Measurements from ENCODE around the gene FLNC. TPM values are rescaled to one million over a fixed set of nuclear protein-coding genes. Genes with fewer than 3 reads are reported as not detected.

Gene FLNC
- total RNA-seq, 1 donor from 2014 or later = 6.7 TPM

DNA sequence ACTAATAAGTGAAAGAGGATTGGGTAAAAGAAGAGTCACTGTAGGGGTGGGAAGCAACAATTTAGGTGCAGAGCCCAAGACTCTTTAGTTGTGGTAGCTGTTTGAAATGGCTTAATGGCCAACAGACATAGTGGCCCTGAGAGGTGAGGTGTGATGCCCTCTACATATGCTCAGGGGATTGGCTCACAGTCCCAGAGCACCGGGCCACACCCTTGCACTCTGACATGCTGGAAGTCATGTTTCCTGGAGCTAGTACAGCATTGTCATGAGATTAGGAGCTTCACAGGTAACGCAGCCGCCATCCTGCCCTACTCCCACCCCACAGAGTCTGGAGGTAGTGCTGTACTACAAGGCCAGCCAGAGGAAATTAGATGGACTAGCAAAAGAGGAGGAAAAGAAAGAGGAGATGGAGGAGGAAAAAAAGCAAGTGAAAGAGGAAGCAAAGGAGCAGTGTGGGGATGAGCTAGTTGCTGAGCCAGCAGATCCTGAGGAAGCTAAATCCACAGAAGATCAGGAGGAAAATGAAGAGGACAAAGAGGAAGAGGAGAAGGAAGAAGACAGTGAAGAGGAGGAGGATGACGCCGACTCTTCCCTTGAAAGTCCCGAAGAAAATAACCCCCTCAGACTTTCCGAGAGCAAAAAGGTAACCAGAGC, 14.8 kb upstream of the FLNC start:
- peaks cover 20% of the 10 kb centered on the region for H3F3A ChIP-seq (ENCODE audit: low read depth)
- H3K36me3 ChIP-seq = no peaks in the 10 kb centered on the region
- TF ChIP-seq EZH2phosphoT487 (IDR thresholded peaks at IDR 0.05) (no peak), EZH2 (IDR thresholded peaks at IDR 0.05) (no peak), CTCF (IDR thresholded peaks at IDR 0.05) (no peak)
- H3K9me3 Mint-ChIP-seq = no peaks in the 10 kb centered on the region
- H2AFZ ChIP-seq (replicated peaks) = no peak overlapping the region
- H3K4me3 ChIP-seq = no peak overlapping the region
- H3K79me2 ChIP-seq (ENCODE audit: low read depth) = no peaks in the 10 kb centered on the region
- peaks cover 17% of the 10 kb centered on the region for H4K20me1 ChIP-seq (ENCODE audit: low read depth)
- H3K27ac ChIP-seq = no peak overlapping the region
- no peaks in the 10 kb centered on the region for H3K27me3 Mint-ChIP-seq (ENCODE audit: insufficient read depth, low read depth)
- H3K27me3 ChIP-seq = no peaks in the 10 kb centered on the region
- peaks cover 27% of the 10 kb centered on the region for H3K4me1 ChIP-seq
- H3K4me1 Mint-ChIP-seq = no peaks in the 10 kb centered on the region
- no peak overlapping the region for H3K4me2 ChIP-seq
- H3K9ac ChIP-seq = no peak overlapping the region
- H3K27ac Mint-ChIP-seq = no peak overlapping the region
- DNase-seq (ENCODE audit: low spot score) = no peak
- H3K36me3 Mint-ChIP-seq = peaks cover 6% of the 10 kb centered on the region
- H3K9me3 ChIP-seq (ENCODE audit: low read depth) = no peaks in the 10 kb centered on the region
- no peak overlapping the region for H3K4me3 Mint-ChIP-seq

GRCh38 chr7:128818694-128819093, 11.5 kb upstream of the FLNC start:
- no peak overlapping the region for H3K4me2 ChIP-seq
- Mint-ChIP-seq H3K36me3 (peaks cover 6% of the 10 kb centered on the region), H3K27me3 (ENCODE audit: insufficient read depth, low read depth) (no peaks in the 10 kb centered on the region), H3K9me3 (no peaks in the 10 kb centered on the region), H3K4me1 (no peaks in the 10 kb centered on the region), H3K27ac (no peak overlapping the region), H3K4me3 (no peak overlapping the region)
- no peaks in the 10 kb centered on the region for H3K79me2 ChIP-seq (ENCODE audit: low read depth)
- peaks cover 5% of the 10 kb centered on the region for H3F3A ChIP-seq (ENCODE audit: low read depth)
- H2AFZ ChIP-seq (replicated peaks) = no peak overlapping the region
- no peaks in the 10 kb centered on the region for H3K36me3 ChIP-seq
- H4K20me1 ChIP-seq (ENCODE audit: low read depth) = no peaks in the 10 kb centered on the region
- TF ChIP-seq EZH2phosphoT487 (IDR thresholded peaks at IDR 0.05) (no peak), EZH2 (IDR thresholded peaks at IDR 0.05) (no peak), CTCF (IDR thresholded peaks at IDR 0.05) (no peak)
- DNase-seq (ENCODE audit: low spot score) = no peak
- H3K9ac ChIP-seq = no peak overlapping the region
- H3K27ac ChIP-seq = no peak overlapping the region
- no peak overlapping the region for H3K4me3 ChIP-seq
- peaks cover 12% of the 10 kb centered on the region for H3K4me1 ChIP-seq
- H3K27me3 ChIP-seq = no peaks in the 10 kb centered on the region
- H3K9me3 ChIP-seq (ENCODE audit: low read depth) = no peaks in the 10 kb centered on the region

DNA sequence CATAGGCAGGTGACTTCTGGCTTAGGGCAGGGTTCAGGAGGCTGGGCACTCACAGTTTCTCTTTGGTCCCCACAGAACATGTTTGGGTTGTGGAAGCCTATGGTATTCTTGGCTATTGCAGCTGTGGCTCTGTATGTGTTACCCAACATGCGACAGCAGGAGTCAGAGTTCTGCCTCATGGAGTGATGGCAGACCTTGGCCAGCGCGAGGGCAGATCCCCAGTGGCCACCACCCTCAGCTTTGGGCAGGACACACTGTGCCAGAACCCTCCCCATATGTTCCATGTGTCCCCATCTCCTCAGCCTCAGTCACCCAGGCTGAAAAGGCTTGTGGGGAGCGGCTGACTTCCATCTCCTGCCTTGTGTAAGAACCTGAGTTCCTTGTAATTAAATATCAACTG, 8.5 kb upstream of the FLNC start:
- no peak overlapping the region for H3K9ac ChIP-seq
- H2AFZ ChIP-seq (replicated peaks) = no peak overlapping the region
- H3K4me2 ChIP-seq = no peak overlapping the region
- no peaks in the 10 kb centered on the region for H3K4me1 Mint-ChIP-seq
- no peak overlapping the region for H3K27ac Mint-ChIP-seq
- H3K27me3 Mint-ChIP-seq (ENCODE audit: insufficient read depth, low read depth) = peaks cover 2% of the 10 kb centered on the region
- no peak overlapping the region for H3K4me3 ChIP-seq
- H3K36me3 Mint-ChIP-seq = no peaks in the 10 kb centered on the region
- H3F3A ChIP-seq (ENCODE audit: low read depth) = peaks cover 5% of the 10 kb centered on the region
- no peaks in the 10 kb centered on the region for H3K4me1 ChIP-seq
- no peaks in the 10 kb centered on the region for H3K9me3 ChIP-seq (ENCODE audit: low read depth)
- H3K27me3 ChIP-seq = no peaks in the 10 kb centered on the region
- no peak overlapping the region for H3K27ac ChIP-seq
- H3K79me2 ChIP-seq (ENCODE audit: low read depth) = no peaks in the 10 kb centered on the region
- no peaks in the 10 kb centered on the region for H3K36me3 ChIP-seq
- H3K4me3 Mint-ChIP-seq = no peak overlapping the region
- DNase-seq (ENCODE audit: low spot score) = no peak
- H3K9me3 Mint-ChIP-seq = no peaks in the 10 kb centered on the region
- H4K20me1 ChIP-seq (ENCODE audit: low read depth) = no peaks in the 10 kb centered on the region
- TF ChIP-seq EZH2 (IDR thresholded peaks at IDR 0.05) (no peak), CTCF (IDR thresholded peaks at IDR 0.05) (no peak), EZH2phosphoT487 (IDR thresholded peaks at IDR 0.05) (no peak)
